IMR-90 (cell line): Measurements from ENCODE around the gene TBX10. TPM values are rescaled to one million over a fixed set of nuclear protein-coding genes. Genes with fewer than 3 reads are reported as not detected.
A peak's percentile ranks its signal among the peaks of the same experiment; 100 is the strongest.

Source experiments
- ATAC-seq: fragments of 200-7000 bp; cut with Tn5 transposase; 2 replicates; pipeline ENCODE4 v1.9.1; 2020; ENCODE audit warnings: low read depth, mild to moderate bottlenecking, moderate library complexity
- BruUV-seq: library from RNA; stranded (reverse); fragments of 400-500 nt; replicated peaks from 2 replicates; lab custom pipeline; 2021; lab: Mats Ljungman, UMichigan
- CTCF ChIA-PET: fragments of 300-600 bp; formaldehyde crosslinking; extraction: SDS; loops from one replicate; lab custom pipeline; 2021; ENCODE audit warnings: antibody characterized with exemption; lab: Yijun Ruan, JAX
- POLR2A ChIA-PET: fragments of 300-600 bp; sonication (Branson Sonifier 250); formaldehyde crosslinking; loops from one replicate; lab custom pipeline; 2022; ENCODE audit warnings: antibody characterized with exemption; ENCODE audit not compliant: unreplicated experiment; lab: Charles Lee
- DNase-seq: peaks from one replicate; pipeline ENCODE4 v3.0.0; 2013
- H2AFZ ChIP-seq: replicated peaks from 2 replicates; pipeline ENCODE3; 2013; ENCODE audit warnings: low read length, mild to moderate bottlenecking; ENCODE audit not compliant: poor library complexity
- H2AK5ac ChIP-seq: 2 replicates; pipeline ENCODE4 v1.6.1; 2013; ENCODE audit warnings: low read depth, low read length, inconsistent platforms
- H2AK9ac ChIP-seq: replicated peaks from 2 replicates; pipeline ENCODE3; 2013; ENCODE audit warnings: mild to moderate bottlenecking, low read depth, low read length, moderate library complexity; ENCODE audit not compliant: poor library complexity
- H2BK120ac ChIP-seq: 2 replicates; pipeline ENCODE4 v1.6.1; 2013; ENCODE audit warnings: low read depth, low read length, inconsistent platforms
- H2BK15ac ChIP-seq: 3 replicates; pipeline ENCODE4 v1.6.1; 2013; ENCODE audit warnings: low read depth, low read length, inconsistent platforms
- H2BK20ac ChIP-seq: 2 replicates; pipeline ENCODE4 v1.6.1; 2013; ENCODE audit warnings: low read depth, mild to moderate bottlenecking, inconsistent platforms, low read length, moderate library complexity
- H2BK5ac ChIP-seq: 2 replicates; pipeline ENCODE4 v1.6.1; 2013; ENCODE audit warnings: mild to moderate bottlenecking, low read depth, low read length, inconsistent platforms; ENCODE audit not compliant: poor library complexity, severe bottlenecking
- H3K14ac ChIP-seq: replicated peaks from 2 replicates; pipeline ENCODE4 v1.6.1; 2013; ENCODE audit warnings: low read depth, low read length, inconsistent platforms
- H3K18ac ChIP-seq: 2 replicates; pipeline ENCODE4 v1.6.1; 2013; ENCODE audit warnings: low read depth, low read length, control low read depth
- H3K23ac ChIP-seq: 2 replicates; pipeline ENCODE4 v1.6.1; 2013; ENCODE audit warnings: low read depth, low read length, inconsistent platforms
- H3K27ac ChIP-seq: 2 replicates; pipeline ENCODE4 v1.5.1; 2013; ENCODE audit warnings: mild to moderate bottlenecking, control low read depth, low read length; ENCODE audit not compliant: insufficient read depth
- H3K27me3 ChIP-seq: 2 replicates; pipeline ENCODE4 v1.6.1; 2013; ENCODE audit warnings: low read length; ENCODE audit not compliant: control insufficient read depth, insufficient read depth
- H3K36me3 ChIP-seq: 2 replicates; pipeline ENCODE4 v1.6.1; 2013; ENCODE audit warnings: low read length, mixed read lengths; ENCODE audit not compliant: control insufficient read depth, insufficient read depth
- H3K4ac ChIP-seq: 2 replicates; pipeline ENCODE4 v1.6.1; 2013; ENCODE audit warnings: low read depth, low read length, inconsistent platforms
- H3K4me1 ChIP-seq: 2 replicates; pipeline ENCODE4 v1.6.1; 2013; ENCODE audit warnings: low read length, mixed read lengths; ENCODE audit not compliant: control insufficient read depth, insufficient read depth
- H3K4me2 ChIP-seq: 2 replicates; pipeline ENCODE4 v1.6.1; 2013; ENCODE audit warnings: low read depth, mild to moderate bottlenecking, control low read depth, low read length, moderate library complexity
- H3K4me3 ChIP-seq: 2 replicates; pipeline ENCODE4 v1.5.1; 2013; ENCODE audit warnings: low read depth, mild to moderate bottlenecking, control low read depth, low read length, moderate library complexity; ENCODE audit not compliant: insufficient read depth
- H3K56ac ChIP-seq: 2 replicates; pipeline ENCODE4 v1.6.1; 2013; ENCODE audit warnings: low read length, inconsistent platforms; ENCODE audit not compliant: insufficient read depth; ENCODE audit errors: extremely low read depth
- H3K79me1 ChIP-seq, 2 experiments: 2 replicates each; pipeline ENCODE4 v1.6.1; 2013; ENCODE audit warnings: low read length in 2 of 2, inconsistent platforms in 1 of 2, low read depth in 1 of 2
- H3K9ac ChIP-seq: 2 replicates; pipeline ENCODE4 v1.6.1; 2013; ENCODE audit warnings: low read depth, low read length, control low read depth
- H3K9me1 ChIP-seq: 2 replicates; pipeline ENCODE4 v1.6.1; 2013; ENCODE audit warnings: low read length, inconsistent platforms; ENCODE audit not compliant: insufficient read depth
- H3K9me3 ChIP-seq: 2 replicates; pipeline ENCODE4 v1.6.1; 2013; ENCODE audit warnings: low read length; ENCODE audit not compliant: control insufficient read depth, insufficient read depth
- H4K20me1 ChIP-seq: 2 replicates; pipeline ENCODE4 v1.6.1; 2013; ENCODE audit warnings: low read length, inconsistent platforms; ENCODE audit not compliant: insufficient read depth
- H4K5ac ChIP-seq: 2 replicates; pipeline ENCODE4 v1.6.1; 2013; ENCODE audit warnings: mild to moderate bottlenecking, low read depth, low read length, control low read depth
- H4K8ac ChIP-seq, 2 experiments: 2 replicates each; pipeline ENCODE4 v1.6.1; 2013; ENCODE audit warnings: low read depth in 2 of 2, low read length in 2 of 2, control low read depth in 1 of 2, inconsistent platforms in 1 of 2
- H4K91ac ChIP-seq: 2 replicates; pipeline ENCODE4 v1.6.1; 2013; ENCODE audit warnings: low read depth, low read length, inconsistent platforms; ENCODE audit not compliant: insufficient read depth
- BHLHE40 ChIP-seq: fragments of 150-350 bp; IDR thresholded peaks from 2 replicates; pipeline ENCODE4 v1.6.1; 2016; ENCODE audit warnings: mild to moderate bottlenecking, low read depth, low read length
- CEBPB ChIP-seq: IDR thresholded peaks from 2 replicates; pipeline ENCODE4 v1.6.1; 2012; ENCODE audit warnings: low read depth, low read length, improper control_type of control experiment
- CHD1 ChIP-seq: IDR thresholded peaks from 2 replicates; pipeline ENCODE4 v1.6.1; 2012; ENCODE audit warnings: low read depth, low read length, improper control_type of control experiment
- ELK1 ChIP-seq: fragments of 150-350 bp; IDR thresholded peaks from 2 replicates; pipeline ENCODE4 v1.6.1; 2016; ENCODE audit warnings: low read depth, mild to moderate bottlenecking, low read length, moderate library complexity, borderline replicate concordance
- FOS ChIP-seq: fragments of 150-350 bp; IDR thresholded peaks from 2 replicates; pipeline ENCODE4 v1.6.1; 2016; ENCODE audit warnings: low read depth, low read length
- MAFK ChIP-seq: IDR thresholded peaks from 2 replicates; pipeline ENCODE4 v1.6.1; 2012; ENCODE audit warnings: low read depth, low read length, improper control_type of control experiment
- MAZ ChIP-seq: IDR thresholded peaks from 2 replicates; pipeline ENCODE4 v1.6.1; 2012; ENCODE audit warnings: low read depth, mild to moderate bottlenecking, low read length, improper control_type of control experiment, moderate library complexity, borderline replicate concordance
- MXI1 ChIP-seq: IDR thresholded peaks from 2 replicates; pipeline ENCODE4 v1.6.1; 2012; ENCODE audit warnings: low read depth, mild to moderate bottlenecking, low read length, moderate library complexity, borderline replicate concordance
- NFE2L2 ChIP-seq: fragments of 150-350 bp; IDR thresholded peaks from 2 replicates; pipeline ENCODE4 v1.6.1; 2016; ENCODE audit warnings: low read depth, mild to moderate bottlenecking, low read length
- POLR2A ChIP-seq: IDR thresholded peaks from 2 replicates; pipeline ENCODE4 v1.6.1; 2012; ENCODE audit warnings: mild to moderate bottlenecking, low read depth, low read length
- RCOR1 ChIP-seq: IDR thresholded peaks from 2 replicates; pipeline ENCODE4 v1.6.1; 2012; ENCODE audit warnings: mild to moderate bottlenecking, low read length, improper control_type of control experiment; ENCODE audit not compliant: insufficient replicate concordance
- RFX5 ChIP-seq: IDR thresholded peaks from 2 replicates; pipeline ENCODE4 v1.8.0; 2012; ENCODE audit warnings: low read depth, mild to moderate bottlenecking, low read length, moderate library complexity
- USF2 ChIP-seq: fragments of 150-350 bp; IDR thresholded peaks from 2 replicates; pipeline ENCODE4 v1.6.1; 2017; ENCODE audit warnings: mild to moderate bottlenecking, antibody characterized with exemption, low read length, low read depth
- WGBS, 2 experiments: methylation state at CpG; one replicate each; pipeline versions ENCODE4 v1.1.5 to v1.1.7; 2013; ENCODE audit warnings: missing lambda C conversion rate in 2 of 2; ENCODE audit not compliant: insufficient read length in 1 of 2; ENCODE audit errors: extremely low coverage in 2 of 2; 5-methylcytosine and 5-hydroxymethylcytosine counted together
- dilution Hi-C: fragments of 300-500 bp; cut with HindIII; formaldehyde crosslinking; loops from one replicate; pipeline ENCODE4 v1.14.3; 2018; ENCODE audit warnings: low sequenced_read_pairs; ENCODE audit not compliant: unreplicated experiment
- in situ Hi-C: fragments of 300-500 bp; cut with MboI; formaldehyde crosslinking; loops from 3 replicates; pipeline ENCODE4 v1.14.3; 2019; ENCODE audit warnings: low sequenced_read_pairs, inconsistent platforms, mixed read lengths
- intact Hi-C: fragments of 100-400 bp; cut with micrococcal nuclease; formaldehyde crosslinking; loops from 2 replicates; pipeline ENCODE4 v1.10.0; 2022
- polyA plus RNA-seq, 3 experiments: library from polyadenylated mRNA; depleted of rRNA; stranded (reverse); fragments of >200 nt; gene quantifications; 2 replicates each; pipeline ENCODE4 v1.2.3, GENCODE V29; 2012; ENCODE audit warnings: low replicate concordance in 1 of 3
- total RNA-seq: library from RNA; depleted of rRNA; stranded (reverse); fragments of >200 nt; gene quantifications from 2 replicates; pipeline ENCODE4 v1.2.3, GENCODE V29; 2012

TBX10 gene
- total and polyA plus RNA-seq, 2 of the 4 experiments (the other 2 are of a cell fraction) = not detected

GRCh38 chr11:67605231-67606011, 34.1 kb downstream of the TBX10 start (continued):
- TF ChIP-seq MAFK = no peak

- H2AFZ ChIP-seq = peak overlapping the region; percentile 72
- dilution Hi-C loops = no loop called here
- CTCF ChIA-PET = no interaction called here
- TF ChIP-seq ELK1 = no peak
- TF ChIP-seq MXI1 = no peak
- TF ChIP-seq USF2 = no peak
- TF ChIP-seq BHLHE40 = no peak
- no peak for TF ChIP-seq CEBPB
- no peak for TF ChIP-seq NFE2L2
- TF ChIP-seq RFX5 = no peak
- TF ChIP-seq MAFK = no peak
- no peak for TF ChIP-seq POLR2A
- no peak for TF ChIP-seq FOS
- TF ChIP-seq MAZ = no peak
- TF ChIP-seq RCOR1 = no peak
- no peak for TF ChIP-seq CHD1
Observed at GRCh38 chr11:67604815-67605214, 34.7 kb downstream of the TBX10 start.

More at GRCh38 chr11:67604815-67605214, 34.7 kb downstream of the TBX10 start:
- no TSS peak for BruUV-seq
- intact Hi-C loops (no loop called here), in situ Hi-C loops (no loop called here)
- H4K8ac ChIP-seq = peak overlapping the region in 1 of 2 experiments; percentile 93; a peak in 1 of 4 replicates
- H4K91ac ChIP-seq = no peak overlapping the region
- no peak overlapping the region for H2AK9ac ChIP-seq
- no peak overlapping the region for H3K14ac ChIP-seq
- no peaks in the 10 kb centered on the region for H3K9me1 ChIP-seq
- H3K56ac ChIP-seq = no peak overlapping the region
- no peak overlapping the region for H2BK15ac ChIP-seq
- H4K20me1 ChIP-seq = no peaks in the 10 kb centered on the region
- H3K23ac ChIP-seq = no peak overlapping the region
- DNase-seq (no peak), ATAC-seq (no peak)
- POLR2A ChIA-PET = no interaction called here
- peaks cover 18 to 22% of the 10 kb centered on the region in 2 experiments for H3K79me1 ChIP-seq
- no peak overlapping the region for H2BK120ac ChIP-seq
- peaks cover 6% of the 10 kb centered on the region; the same call in 1 of the 2 replicates for H3K4me1 ChIP-seq
- no peak overlapping the region for H3K18ac ChIP-seq
- H4K5ac ChIP-seq = no peak overlapping the region
- no peak overlapping the region for H3K4me3 ChIP-seq
- H3K4ac ChIP-seq = no peak overlapping the region
- H3K4me2 ChIP-seq = no peak overlapping the region
- 63% methylated on average over 2 of the region's 2 CpGs; no CpG with 5 or more reads in 1 of the 2 experiments for WGBS, 2 experiments
- 0 out of 2 replicates have a peak, but pooled peaks cover 4% of the 10 kb centered on the region for H3K9me3 ChIP-seq
- no peak overlapping the region for H3K27ac ChIP-seq
- no peak overlapping the region for H2AK5ac ChIP-seq
- no peak overlapping the region for H2BK5ac ChIP-seq
- H2BK20ac ChIP-seq = no peak overlapping the region
- H3K36me3 ChIP-seq = peaks cover 9% of the 10 kb centered on the region
- H3K9ac ChIP-seq = no peak overlapping the region
- H3K27me3 ChIP-seq = peaks cover 13% of the 10 kb centered on the region
